Embryonic facial prominence (tissue), 1 donor: ENCODE data around the gene TICRR.

Source experiments
- DNase-seq: peaks from one replicate; pipeline ENCODE4 v3.0.0-alpha.2; 2016; ENCODE audit errors: extremely low spot score

TICRR gene

DNA sequence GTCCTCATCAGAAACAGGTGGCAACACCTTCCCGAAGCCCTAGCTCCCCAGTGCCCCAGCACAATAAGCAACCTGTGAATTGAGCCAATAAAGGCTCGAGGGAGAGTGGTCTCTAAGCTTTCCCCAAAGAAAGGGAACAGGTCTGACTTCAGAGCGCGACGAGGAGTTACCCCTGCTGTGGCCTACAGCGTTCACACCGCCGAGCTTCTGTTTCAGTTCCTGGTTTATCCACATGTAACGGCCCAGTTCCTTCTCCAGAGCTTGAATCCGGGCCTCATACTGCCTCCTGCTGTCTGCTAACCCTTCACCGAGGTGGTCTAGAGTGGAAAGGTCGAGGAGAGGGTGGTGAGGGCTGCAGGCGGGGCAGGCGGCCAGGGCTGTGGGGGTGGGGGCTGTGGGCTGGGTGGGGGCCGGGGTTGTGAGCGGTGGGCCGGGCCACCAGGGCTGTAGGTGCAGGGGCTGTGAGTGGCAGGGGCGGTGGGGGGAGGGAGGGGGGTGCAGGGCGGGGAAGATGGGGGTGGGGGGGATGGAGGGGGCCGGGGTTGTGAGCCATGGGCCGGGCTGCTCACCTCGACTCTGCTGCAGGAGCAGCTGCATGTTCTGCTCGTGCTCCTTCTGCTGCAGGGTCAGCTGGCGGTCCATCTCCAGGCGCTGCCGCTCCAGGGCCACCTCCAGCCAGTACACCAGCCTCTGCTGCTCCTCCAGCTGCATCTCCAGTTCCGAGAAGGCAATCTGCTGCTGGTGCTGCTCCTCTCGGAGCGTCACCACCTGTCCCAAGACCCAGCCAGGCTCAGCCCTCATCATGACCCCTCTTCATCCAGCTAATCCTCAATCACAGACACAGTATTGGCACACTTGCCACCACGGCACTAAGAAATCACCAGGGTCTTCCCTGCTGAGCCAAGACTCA is 53.8 kb downstream of the TICRR start:
- no peak for DNase-seq

DNA sequence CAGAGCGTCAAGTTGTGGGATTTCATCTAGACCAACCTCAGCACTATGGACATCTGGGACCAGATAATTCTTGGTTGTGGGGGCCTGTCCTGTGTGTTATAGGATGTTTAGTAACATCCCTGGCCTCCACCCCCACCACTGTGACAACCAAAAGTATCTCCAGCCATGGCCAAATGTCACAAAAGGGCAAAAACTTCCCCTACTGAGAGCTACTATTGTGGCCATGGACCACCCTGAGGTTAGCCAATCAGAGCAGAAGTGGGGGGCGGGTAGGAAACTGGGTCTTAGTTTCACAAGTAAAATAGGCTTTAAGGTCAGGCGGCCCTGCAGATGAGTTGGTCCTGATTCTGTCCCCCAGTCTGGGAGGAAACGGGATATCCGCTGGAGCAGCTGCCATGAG is 54.6 kb downstream of the TICRR start:
- DNase-seq = no peak

DNA sequence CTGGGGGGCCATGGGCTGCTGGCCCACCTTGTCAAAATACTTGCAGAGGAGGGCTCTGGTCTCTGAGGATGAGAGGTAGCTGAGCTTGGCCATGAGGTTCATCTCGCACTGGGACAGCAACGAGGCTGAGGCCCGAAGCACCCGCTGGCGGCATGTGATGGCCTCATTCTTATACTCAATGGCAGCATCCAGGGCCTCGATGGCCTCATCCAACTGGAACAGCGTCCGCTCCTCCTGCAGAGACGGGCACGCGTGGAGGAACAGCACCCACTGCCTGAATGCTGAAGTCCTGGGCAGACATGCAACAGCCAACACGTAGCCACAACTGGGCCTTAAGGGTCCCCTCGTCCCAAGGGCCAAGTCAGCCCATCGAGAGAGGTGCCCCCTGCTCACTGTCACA is 55.0 kb downstream of the TICRR start:
- DNase-seq = no peak

DNA sequence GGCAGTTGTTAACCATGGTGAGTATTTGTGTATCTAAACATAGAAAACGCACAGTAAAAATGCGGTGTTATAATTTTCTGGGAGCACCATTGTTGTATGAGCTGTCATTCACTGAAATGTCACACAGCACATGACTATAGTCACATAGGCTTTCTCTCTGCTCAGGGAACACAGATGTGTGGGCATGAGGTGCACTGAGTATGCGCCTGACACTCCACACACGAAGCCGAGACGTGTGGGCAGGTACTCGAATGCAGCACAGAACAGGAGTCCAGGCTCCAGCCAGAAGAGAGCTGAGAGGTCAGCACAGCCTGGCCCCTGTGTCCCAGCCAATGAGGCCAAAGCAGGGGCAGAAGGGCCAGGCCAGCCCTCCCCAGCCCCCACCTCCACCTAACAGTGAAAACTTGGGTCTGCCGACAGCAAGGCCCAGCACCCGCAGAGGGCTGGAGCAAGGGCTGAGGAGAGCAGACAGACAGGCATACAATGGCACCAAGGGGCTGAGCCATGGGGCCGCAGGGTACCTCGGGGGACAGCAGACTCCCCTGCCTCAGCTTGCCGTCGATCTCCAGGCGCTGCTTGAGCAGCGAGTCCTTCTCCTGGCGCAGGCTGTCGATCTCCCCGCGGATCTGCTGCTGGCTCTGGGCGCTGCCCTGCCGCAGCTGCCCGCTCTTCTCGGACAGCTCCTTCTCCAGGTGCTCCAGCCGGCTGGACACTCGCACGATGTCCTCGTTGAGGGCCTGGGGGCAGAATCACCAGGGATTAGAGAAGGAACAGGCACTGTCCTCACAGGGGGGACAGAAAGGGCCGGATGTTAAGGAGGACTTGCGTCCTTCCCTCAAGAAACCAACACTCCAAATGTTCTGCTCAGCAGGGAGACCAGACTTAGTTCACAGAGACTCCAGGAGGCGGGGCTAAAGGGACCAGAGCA is 56.0 kb downstream of the TICRR start:
- DNase-seq = no peak

DNA sequence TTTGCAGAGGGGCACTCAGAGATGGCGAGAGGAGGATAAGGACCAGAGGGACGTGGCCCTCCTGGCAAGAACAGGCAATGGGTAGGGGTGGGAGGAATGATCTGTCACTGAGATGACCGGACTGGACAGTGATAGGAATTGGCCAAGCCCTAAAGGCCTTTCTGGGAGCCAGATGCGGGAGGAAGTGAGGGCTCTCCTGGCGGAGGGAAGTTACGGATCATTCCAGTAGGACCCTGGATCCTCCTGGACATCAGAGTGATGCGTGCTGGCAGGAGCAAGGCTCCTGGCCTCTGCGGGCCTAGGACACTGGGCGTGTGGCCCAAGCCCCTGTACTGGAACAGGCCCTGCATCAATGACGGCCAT is 56.6 kb downstream of the TICRR start:
- no peak for DNase-seq

DNA sequence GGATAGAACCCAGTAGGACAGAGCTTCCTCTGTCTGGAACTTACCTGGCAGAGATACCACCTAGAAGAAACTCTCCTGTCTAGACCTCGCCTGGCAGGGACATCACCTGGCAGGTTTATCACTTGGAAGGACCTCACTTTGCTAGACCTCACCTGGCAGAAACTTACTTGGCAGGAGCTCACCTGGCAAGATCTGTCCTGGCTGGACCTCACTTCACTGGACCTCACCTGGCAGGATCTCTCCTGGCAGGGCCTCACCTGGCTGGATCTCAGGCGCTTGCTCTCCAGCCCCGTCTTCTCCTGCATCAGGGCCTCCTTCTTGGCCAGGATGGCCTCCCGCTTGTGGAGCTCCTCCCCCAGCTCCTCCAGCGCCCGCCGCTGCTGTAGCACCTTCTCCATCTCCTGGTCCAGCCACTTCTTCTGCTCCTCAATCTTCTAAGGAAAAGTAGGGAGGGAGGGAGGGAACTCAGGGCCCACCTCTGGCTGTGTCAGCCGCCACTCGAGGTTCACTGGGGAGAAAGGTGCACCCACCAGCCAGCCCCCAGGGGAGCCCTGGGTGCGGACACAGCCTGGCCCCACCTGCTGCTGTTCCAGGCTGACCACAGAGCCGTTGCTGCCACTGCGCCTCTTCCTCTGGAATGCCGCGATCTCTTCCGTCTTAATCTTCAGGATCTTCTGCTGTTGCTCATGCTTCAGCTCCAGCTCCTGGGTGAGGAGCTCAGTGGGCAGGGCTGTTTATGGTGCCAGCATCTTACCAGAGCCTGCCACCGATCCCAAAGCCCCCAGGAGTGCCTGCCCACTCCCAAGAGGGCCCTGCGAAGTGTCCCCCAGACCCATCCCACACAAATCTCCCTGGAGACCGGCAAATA is 57.5 kb downstream of the TICRR start:
- no peak for DNase-seq

DNA sequence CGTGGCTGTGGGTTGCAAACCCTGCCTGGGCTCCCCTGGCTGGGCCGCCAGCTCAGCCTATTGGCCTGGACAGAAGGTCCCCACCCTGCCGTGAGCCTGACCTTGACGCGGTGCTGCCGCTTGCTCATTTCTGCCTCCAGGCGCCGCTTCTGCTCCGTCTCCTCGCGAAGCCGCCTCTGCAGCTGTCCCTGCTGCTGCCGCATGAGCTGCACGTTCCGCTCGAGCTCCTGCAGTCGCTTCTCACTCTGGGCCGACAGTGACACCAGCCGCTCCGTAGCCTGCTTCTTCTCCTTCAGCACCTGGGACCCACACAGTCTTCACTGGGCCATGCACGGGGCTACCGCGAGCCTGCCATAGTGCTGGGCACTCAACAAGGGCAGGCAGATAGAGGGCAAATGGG is 58.3 kb downstream of the TICRR start:
- DNase-seq = no peak

DNA sequence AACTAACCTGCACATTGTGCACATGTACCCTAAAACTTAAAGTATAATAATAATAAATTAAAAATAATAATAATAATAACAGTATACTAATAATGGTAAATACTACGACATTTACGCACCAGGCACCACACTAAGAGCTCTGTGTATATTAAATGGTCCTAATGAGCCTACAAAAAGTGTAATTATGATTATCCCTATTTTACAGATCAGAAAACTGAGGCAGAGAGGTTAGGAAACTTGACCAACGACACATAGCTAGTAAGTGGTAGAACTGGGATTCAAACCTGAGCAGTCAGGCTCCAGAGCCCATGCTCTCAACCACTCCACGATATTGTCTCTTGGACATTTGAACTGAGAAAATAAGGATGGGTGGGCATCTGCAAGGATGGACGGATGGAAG is 65.0 kb downstream of the TICRR start:
- DNase-seq = no peak

DNA sequence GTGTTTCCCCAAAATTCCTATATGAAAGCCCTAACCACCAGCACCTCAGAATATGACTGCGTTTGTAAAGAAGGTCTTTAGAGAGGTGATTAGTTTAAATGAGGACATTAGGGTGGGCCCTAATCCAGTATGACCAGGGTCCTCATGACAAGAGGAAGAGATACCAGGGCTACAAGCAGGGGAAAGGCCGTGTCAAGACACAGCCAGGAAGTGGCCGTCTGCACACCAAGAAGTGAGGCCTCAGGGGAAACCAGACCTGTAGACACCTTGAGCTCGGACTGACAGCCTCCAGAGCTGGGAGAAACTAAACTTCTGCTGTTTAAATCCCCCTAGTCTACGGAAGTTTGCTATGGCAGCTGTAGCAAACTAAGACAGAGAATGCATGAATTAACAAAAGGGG is 65.8 kb downstream of the TICRR start:
- DNase-seq = no peak

DNA sequence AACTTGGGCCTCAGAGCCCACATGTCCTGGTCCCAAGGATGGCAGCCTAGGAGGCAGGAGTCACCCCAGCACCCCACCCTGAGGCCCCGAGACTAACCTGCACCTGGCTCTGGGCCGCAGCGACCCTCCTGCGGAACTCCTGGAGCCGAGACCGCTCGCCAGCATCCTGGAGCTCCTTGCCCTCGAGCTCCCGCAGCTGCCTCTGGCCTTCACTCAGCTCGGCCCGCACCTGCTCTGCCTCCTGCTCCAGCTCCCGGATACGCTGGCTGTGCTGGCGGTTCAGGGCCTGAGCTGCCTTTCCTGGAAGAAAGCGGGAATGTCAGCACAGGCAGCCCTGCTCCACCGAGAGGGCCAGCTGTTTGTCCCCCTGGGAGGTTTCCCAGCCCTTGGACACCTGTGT is 66.8 kb downstream of the TICRR start:
- no peak for DNase-seq

DNA sequence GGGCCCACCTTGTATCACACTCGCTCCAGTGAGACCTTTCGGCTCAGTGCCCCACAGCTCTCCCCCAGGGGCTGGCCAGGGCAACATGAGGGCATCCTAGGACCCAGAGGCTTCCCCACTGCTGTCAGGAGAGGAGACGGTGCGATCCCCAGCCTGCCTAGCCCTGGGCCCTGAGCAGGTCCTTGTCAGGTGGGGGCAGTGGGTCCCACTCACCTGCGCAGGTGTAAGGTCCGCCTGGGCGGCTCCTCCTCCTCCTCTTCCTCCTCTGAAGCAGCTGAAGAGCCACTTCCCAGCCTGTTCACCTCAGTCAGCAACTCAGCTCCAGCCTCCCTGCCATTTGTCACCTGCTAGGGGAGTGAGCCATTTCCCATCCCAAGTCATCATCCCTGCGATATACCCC is 70.4 kb downstream of the TICRR start:
- no peak for DNase-seq

DNA sequence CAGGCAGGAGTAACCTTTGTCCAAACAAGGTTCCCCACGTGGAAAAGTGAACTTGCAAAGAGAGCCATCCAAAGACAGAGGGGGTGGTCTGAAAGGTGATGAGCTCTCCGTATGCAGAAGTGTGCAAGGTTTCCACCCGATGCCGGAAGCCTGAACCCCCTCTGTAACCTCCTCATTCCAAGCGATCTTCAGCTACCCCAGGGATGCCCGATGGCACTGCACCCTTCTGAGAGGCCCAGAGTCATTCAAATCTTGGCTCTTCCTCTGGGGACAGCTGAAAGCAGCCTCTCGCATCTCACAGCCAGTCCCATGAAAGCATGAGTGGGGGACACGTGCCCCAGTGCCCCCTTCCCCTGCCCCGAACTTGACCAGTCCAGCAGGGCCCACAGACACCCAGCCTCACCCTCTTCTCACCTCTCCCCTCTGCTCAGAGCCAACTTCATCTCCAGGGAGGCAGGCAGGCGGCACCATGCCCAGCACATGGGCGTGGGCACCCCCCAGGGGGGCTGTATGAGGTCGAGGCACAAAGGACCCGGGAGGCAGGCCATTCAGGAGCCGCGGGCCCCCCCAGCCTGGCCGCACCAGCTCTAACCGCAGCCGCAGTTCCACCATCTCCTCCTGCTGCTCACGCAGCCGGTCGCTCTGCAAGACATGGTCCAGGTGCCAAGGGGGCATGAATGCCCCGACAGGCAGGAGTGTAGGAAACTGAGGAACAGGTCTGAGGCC is 71.3 kb downstream of the TICRR start:
- no peak for DNase-seq

DNA sequence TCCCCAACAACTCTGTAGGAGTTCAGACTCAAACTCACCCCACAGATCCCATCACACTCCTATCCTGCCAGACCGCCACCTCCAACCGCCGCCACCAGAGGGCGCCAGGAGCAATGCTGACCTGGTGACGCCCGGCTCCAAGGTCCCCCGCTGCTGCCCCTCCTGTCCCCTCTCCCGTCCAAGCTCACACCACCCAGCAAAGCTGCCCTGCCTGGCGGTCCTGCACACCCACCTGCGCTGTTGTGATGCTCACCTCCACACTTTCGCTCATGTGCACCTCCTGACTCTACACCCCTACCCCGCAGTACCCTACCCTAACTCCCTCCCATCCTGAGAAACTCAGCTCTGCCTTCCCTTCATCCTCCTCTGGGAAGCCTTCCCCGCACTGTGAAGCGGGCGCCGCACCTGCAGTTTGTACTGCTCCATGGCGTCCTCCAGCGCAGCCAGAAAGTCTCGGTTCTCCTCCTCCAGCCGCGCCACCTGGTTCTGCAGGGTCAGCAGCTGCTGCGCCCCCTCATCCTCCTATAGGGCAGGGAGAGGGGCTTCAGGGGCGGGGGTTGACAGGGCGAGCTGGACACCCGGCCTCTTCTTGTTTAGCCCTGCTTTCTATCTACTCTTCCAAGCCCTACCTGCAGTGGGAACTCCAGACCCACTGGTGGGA is 72.1 kb downstream of the TICRR start:
- DNase-seq = no peak

DNA sequence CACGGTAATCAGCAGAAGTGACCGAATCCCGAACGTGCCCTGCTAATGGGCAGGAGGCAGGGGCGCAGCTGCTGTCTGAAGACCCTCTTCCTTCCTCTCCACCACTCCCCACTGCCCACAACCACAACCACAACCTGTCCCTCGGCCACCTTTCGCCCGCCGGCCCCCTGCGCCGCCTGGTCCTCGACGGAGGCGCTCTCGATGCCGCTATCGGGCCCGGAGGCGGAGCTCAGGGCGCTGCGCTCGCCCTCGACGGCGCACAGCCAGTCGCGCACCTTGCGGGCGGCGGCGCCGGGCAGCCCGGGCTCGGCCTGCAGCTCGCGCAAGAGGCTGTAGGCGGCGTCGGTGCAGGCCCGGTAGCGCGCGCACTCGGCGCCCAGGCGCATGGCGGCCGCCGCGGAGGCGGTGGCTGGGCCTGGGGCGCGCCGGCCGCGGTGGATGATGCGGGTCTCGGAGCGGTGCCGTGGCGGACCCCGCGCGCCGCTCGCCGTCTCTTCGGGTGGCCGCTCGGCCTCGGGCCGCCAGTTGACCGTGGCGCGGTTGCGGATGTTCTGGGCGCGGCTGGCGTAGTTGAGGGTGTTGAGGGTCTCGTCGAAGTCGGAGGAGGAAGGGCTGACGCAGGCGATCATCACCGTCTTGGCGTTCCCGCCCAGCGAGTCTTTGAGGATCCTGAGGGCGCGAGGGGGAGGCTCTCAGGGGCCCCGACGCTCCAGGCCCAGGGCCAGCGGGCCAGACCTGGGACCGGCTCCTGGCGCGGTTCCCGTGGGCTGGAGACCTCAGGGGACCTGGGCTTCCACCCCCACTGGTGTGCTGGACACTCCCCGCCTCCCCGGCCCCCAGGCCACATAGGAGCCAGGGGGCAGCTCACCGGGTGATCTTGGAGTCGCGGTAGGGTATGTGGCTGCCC is 73.1 kb downstream of the TICRR start:
- DNase-seq = no peak

DNA sequence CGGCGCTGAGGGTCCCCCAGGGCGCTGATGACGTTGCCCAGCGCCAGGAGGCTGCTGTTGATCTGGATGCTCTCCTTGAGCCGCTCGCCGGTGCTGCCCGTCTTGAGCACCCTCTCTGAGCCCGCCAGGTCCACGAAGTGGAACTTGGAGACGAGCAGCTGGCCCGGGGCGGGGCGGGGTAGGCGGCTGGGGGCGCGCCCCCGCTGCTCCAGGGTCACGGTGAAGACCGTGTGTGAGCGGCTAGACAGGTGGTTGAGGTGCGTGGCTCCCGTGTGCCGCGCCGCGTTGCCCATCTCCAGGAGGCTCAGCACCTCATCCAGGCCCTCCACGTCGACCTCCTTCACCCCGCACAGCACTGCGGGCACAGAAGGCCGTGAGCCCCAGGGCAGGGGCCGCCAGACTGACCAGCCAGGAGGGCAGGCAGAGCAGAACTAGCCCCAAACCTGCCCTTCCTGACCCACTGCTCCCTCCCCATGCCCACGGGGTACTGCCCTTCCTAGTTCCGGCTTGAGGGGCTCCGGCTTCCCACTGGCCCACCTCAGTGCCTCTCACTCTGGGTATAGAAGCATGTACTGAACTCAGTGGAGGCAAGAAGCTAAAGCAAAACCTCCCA is 73.8 kb downstream of the TICRR start:
- no peak for DNase-seq

DNA sequence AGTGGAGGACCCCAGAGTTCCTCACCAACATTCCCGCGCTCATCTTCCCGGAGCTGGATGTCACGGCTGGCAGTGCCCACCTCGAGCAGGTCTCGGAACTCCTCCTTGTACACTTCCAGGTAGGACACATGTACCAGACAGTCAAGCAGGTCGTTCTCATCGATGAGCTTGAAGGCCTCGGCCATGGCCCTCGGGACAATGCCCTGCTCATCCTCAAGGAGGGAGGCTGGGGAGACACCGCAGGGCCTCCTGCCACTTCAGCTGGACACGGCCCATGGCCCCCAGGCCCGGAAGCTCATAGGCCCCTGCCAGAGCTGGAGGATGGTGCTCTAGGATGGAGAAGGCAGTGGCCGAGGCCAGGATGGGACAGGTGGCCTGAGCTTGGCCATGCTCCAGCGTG is 74.4 kb downstream of the TICRR start:
- no peak for DNase-seq

DNA sequence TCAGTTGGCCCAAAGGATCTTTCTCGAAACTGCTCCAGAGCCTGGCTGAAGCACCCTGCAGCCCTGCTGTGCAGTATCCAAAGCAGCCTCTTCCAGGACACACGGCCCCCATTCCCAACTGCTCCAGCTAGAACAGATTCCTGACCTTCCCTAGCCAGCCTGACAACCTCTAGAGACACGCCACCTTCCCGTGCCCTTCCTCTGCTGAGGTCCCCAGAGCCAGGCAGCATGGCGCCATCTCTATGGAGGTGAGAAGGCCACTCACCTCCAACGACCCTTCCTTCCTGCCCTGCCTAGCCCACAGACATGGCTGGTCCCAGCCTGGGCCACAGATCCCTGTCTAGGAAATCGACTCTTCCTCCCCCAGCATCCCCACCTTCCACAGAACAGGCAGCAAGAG is 76.9 kb downstream of the TICRR start:
- no peak for DNase-seq

DNA sequence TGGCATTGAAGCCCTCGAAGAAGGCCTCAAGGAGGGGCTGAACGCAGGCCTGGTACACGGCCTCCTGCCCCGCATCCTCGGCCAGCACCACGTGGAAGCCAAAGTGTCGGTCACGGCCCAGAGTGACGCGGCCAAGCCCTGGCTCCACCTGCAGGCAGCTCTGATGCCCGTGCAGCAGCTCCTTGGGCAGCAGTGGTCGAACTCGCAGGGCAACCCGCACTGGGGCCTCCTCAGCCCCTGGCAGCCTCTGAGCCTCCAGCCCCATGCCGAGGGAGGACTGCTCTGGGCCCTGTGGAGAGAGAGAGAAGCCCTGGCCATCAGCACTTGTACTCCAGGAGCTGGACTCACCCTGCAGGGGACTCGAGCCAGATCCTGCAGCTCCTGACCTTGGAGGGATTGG is 77.4 kb downstream of the TICRR start:
- no peak for DNase-seq

DNA sequence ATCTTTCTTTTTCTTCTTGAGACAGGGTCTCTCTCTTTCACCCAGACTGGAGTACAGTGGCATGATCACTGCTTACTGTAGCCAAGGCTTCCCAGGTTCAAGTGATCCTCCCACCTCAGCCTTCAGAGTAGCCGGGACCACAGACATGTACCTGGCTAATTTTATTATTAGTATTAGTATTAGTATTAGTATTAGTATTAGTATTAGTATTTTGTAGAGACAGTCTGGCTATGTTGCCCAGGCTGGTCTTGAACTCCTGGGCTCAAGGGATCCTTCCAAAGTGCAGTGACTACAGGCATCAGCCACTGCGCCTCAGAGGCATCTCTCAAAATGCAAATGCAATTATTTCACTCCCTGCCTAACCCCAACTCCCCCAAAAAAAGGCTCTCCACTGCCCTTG is 78.3 kb downstream of the TICRR start:
- no peak for DNase-seq
